Gastrocnemius medialis (tissue), 4 donors: ENCODE measurements around the gene ZKSCAN2.

ENCODE experiments used
- POLR2A ChIP-seq, 2 donors: fragments of 450-650 bp; IDR thresholded peaks; one replicate each; pipeline ENCODE4 v1.6.1; 2017; ENCODE audit warnings: antibody characterized with exemption in 2 of 2, mild to moderate bottlenecking in 2 of 2, moderate library complexity in 2 of 2
- TF ChIP-seq, protein P1 (sequence below), 5 experiments: fragments of 450-650 bp in 3 of 5; fragments of 200-600 bp in 2 of 5; sonication (generic) in 2 of 5; IDR thresholded peaks in 4 of 5; conservative IDR thresholded peaks in 1 of 5; 1 replicate in 4 of 5; 2 replicates in 1 of 5; pipeline ENCODE4 v1.5.1; 2016 to 2019; ENCODE audit warnings: antibody characterized with exemption in 5 of 5, mild to moderate bottlenecking in 3 of 5, moderate library complexity in 3 of 5

DNA sequence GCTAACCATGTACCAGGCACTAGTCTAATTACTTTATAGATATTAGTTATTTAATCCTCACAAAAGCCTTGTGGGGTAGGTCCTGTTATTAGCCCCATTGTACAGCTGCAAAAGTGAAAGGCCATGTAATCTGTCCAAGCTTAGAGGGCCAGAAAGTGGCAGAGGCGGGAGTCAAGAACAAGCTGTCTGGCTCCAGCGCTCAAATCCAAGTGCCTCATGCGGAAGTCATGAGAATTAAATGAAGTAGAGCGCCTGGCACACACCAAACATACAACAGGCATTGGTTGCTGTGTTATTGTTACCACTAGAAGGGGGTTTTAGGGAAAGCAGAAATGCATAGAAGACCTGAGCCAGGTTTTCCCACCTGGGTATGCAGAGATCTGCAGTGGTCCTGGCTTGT lies 39.7 kb downstream of the ZKSCAN2 start:
- TF ChIP-seq, protein P1, sequence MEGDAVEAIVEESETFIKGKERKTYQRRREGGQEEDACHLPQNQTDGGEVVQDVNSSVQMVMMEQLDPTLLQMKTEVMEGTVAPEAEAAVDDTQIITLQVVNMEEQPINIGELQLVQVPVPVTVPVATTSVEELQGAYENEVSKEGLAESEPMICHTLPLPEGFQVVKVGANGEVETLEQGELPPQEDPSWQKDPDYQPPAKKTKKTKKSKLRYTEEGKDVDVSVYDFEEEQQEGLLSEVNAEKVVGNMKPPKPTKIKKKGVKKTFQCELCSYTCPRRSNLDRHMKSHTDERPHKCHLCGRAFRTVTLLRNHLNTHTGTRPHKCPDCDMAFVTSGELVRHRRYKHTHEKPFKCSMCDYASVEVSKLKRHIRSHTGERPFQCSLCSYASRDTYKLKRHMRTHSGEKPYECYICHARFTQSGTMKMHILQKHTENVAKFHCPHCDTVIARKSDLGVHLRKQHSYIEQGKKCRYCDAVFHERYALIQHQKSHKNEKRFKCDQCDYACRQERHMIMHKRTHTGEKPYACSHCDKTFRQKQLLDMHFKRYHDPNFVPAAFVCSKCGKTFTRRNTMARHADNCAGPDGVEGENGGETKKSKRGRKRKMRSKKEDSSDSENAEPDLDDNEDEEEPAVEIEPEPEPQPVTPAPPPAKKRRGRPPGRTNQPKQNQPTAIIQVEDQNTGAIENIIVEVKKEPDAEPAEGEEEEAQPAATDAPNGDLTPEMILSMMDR (IDR thresholded peaks at IDR 0.05 in 4 of 5, conservative IDR thresholded peaks at IDR 0.05 in 1 of 5) = no peak
- TF ChIP-seq POLR2A (IDR thresholded peaks at IDR 0.05) = no peak
